GM18505 (cell line): ENCODE measurements around the gene CDS1.
"Not testable (repeated sequence)": the region's sequence is repeated elsewhere in the genome, so short reads cannot be mapped to it uniquely, and the experiment has no call there.

ENCODE experiments used
- ATAC-seq: cut with Tn5 transposase; IDR thresholded peaks from one replicate; pipeline ENCODE4 v1.9.1; 2021; ENCODE audit not compliant: unreplicated experiment
- POLR2A ChIP-seq: IDR thresholded peaks from 4 replicates; pipeline ENCODE4 v1.6.1; 2011; ENCODE audit warnings: borderline replicate concordance; ENCODE audit not compliant: insufficient read depth, insufficient read length; ENCODE audit errors: extremely low read depth

CDS1 gene

GRCh38 chr4:84673475-84674240 lies 90.7 kb downstream of the CDS1 start:
- TF ChIP-seq POLR2A = no peak
- ATAC-seq = no peak

- no peak for ATAC-seq
Measured at GRCh38 chr4:84677093-84677492, 94.2 kb downstream of the CDS1 start.

GRCh38 chr4:84677995-84678394 lies 95.1 kb downstream of the CDS1 start:
- ATAC-seq = no peak
- no peak for TF ChIP-seq POLR2A

More at GRCh38 chr4:84677093-84677492, 94.2 kb downstream of the CDS1 start:
- TF ChIP-seq POLR2A = no peak

GRCh38 chr4:84678976-84679744 lies 96.2 kb downstream of the CDS1 start:
- no peak for ATAC-seq
- no peak for TF ChIP-seq POLR2A

GRCh38 chr4:84680956-84681355 lies 98.0 kb downstream of the CDS1 start:
- TF ChIP-seq POLR2A = no peak
- no peak for ATAC-seq

GRCh38 chr4:84681486-84682274 lies 98.8 kb downstream of the CDS1 start:
- ATAC-seq = no peak
- no peak for TF ChIP-seq POLR2A

- not testable (repeated sequence) for ATAC-seq
Measured at GRCh38 chr4:84682661-84683060, 99.7 kb downstream of the CDS1 start.

GRCh38 chr4:84683064-84683850 lies 100.3 kb downstream of the CDS1 start:
- TF ChIP-seq POLR2A = no peak
- ATAC-seq = no peak

GRCh38 chr4:84684361-84684760 lies 101.4 kb downstream of the CDS1 start:
- no peak for TF ChIP-seq POLR2A
- ATAC-seq = no peak

GRCh38 chr4:84685105-84685504 lies 102.2 kb downstream of the CDS1 start:
- ATAC-seq = no peak
- TF ChIP-seq POLR2A = no peak

GRCh38 chr4:84688605-84689004 lies 105.7 kb downstream of the CDS1 start:
- no peak for TF ChIP-seq POLR2A
- no peak for ATAC-seq

- no peak for ATAC-seq
- no peak for TF ChIP-seq POLR2A
Measured at GRCh38 chr4:84689197-84689596, 106.3 kb downstream of the CDS1 start.

GRCh38 chr4:84690481-84690880 lies 107.6 kb downstream of the CDS1 start:
- no peak for ATAC-seq

More at GRCh38 chr4:84690481-84690880, 107.6 kb downstream of the CDS1 start:
- no peak for TF ChIP-seq POLR2A
